ENCODE results near the gene PCDHGA8.
"Not testable (repeated sequence)": the region's sequence is repeated elsewhere in the genome, so short reads cannot be mapped to it uniquely, and the experiment has no call there.

The PCDHGA8 gene

DNA sequence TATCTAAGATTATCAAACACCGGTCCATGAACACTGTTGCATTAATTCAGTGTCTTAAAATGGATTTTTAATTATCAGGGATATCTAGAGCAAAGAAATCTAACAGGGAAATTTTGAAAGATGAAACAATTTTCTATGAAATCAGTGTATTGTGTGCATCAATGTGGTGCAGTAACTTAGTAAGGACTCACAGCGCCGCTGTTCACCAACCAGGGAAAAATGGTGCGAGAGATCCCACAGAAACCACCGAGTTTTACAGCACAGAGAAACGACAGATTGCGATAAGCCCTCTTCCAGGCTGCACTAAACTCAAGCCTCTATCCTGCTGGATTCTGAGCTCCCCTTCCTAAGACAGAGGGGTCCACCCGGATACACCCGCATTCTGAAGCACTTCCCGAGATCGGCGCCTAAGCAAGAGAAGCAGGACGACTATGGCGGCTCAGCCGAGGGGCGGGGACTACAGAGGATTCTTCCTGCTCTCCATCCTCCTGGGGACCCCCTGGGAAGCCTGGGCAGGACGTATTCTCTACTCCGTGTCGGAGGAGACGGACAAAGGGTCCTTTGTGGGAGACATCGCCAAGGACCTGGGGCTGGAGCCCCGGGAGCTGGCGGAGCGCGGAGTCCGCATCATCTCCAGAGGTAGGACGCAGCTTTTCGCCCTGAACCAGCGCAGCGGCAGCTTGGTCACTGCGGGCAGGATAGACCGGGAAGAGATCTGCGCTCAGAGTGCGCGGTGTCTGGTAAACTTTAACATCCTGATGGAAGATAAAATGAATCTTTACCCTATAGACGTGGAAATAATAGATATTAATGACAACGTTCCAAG lies 9.8 kb upstream of the PCDHGA8 start, which contains the start of gene PCDHGA7:
Gene PCDHGA7 (plus strand): TSS at position 274 of the 826 bp plus-strand sequence. CDS start 158 bp downstream, at position 432.
- Histone ChIP-seq H3K36me3 (ENCODE audit: insufficient read depth, low read length) (no peaks in the 10 kb centered on the region), H3K9ac (ENCODE audit: low read depth, low read length) (no peak within 1 kb of the TSS)
- DNase-seq = no peak

DNA sequence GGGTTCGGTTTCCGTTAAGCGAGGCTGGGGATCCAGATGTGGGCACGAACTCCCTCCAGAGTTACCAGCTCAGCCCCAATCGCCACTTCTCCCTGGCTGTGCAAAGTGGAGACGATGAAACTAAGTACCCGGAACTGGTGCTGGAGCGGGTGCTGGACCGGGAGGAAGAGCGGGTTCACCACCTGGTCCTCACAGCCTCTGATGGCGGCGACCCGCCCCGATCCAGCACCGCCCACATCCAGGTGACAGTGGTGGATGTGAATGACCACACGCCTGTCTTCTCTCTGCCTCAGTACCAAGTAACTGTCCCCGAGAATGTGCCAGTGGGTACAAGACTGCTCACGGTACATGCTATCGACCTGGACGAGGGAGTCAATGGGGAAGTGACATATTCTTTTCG lies 9.1 kb upstream of the PCDHGA8 start:
- Histone ChIP-seq H3K36me3 (ENCODE audit: insufficient read depth, low read length) (no peaks in the 10 kb centered on the region), H2AFZ (ENCODE audit: low read depth, low read length) (no peak overlapping the region), H3K9me3 (ENCODE audit: insufficient read depth, low read length, severe bottlenecking) (no peaks in the 10 kb centered on the region), H4K20me1 (ENCODE audit: insufficient read depth, low read length) (no peaks in the 10 kb centered on the region), H3K27ac (ENCODE audit: low read length) (no peak overlapping the region), H3K4me1 (ENCODE audit: insufficient read depth, low read length) (no peaks in the 10 kb centered on the region), H3K4me3 (ENCODE audit: low read depth in 1 of 2, low read length in 2 of 2) (no peak overlapping the region), H3K79me2 (ENCODE audit: insufficient read depth, low read length) (no peaks in the 10 kb centered on the region), H3K4me2 (ENCODE audit: insufficient read depth, low read length) (no peak overlapping the region), H3K9ac (ENCODE audit: low read depth, low read length) (no peak overlapping the region), H3K27me3 (ENCODE audit: insufficient read depth, low read length, poor library complexity) (no peaks in the 10 kb centered on the region)
- DNase-seq (no peak), ATAC-seq (ENCODE audit: insufficient read depth, low read depth) (no peak)
- TF ChIP-seq, protein P1, sequence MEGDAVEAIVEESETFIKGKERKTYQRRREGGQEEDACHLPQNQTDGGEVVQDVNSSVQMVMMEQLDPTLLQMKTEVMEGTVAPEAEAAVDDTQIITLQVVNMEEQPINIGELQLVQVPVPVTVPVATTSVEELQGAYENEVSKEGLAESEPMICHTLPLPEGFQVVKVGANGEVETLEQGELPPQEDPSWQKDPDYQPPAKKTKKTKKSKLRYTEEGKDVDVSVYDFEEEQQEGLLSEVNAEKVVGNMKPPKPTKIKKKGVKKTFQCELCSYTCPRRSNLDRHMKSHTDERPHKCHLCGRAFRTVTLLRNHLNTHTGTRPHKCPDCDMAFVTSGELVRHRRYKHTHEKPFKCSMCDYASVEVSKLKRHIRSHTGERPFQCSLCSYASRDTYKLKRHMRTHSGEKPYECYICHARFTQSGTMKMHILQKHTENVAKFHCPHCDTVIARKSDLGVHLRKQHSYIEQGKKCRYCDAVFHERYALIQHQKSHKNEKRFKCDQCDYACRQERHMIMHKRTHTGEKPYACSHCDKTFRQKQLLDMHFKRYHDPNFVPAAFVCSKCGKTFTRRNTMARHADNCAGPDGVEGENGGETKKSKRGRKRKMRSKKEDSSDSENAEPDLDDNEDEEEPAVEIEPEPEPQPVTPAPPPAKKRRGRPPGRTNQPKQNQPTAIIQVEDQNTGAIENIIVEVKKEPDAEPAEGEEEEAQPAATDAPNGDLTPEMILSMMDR (IDR thresholded peaks at IDR 0.05; ENCODE audit: borderline replicate concordance, extremely low read depth, low read length, poor library complexity, severe bottlenecking) = no peak
- no peak for TF ChIP-seq EZH2 (IDR thresholded peaks at IDR 0.05; ENCODE audit: borderline replicate concordance, low read depth, low read length, severe bottlenecking)

More for the DNA sequence above, 9.8 kb upstream of the PCDHGA8 start, which contains the start of gene PCDHGA7:
- H3K4me3 ChIP-seq (ENCODE audit: low read depth in 1 of 2, low read length in 2 of 2) = no peak within 1 kb of the TSS
- H4K20me1 ChIP-seq (ENCODE audit: insufficient read depth, low read length) = no peaks in the 10 kb centered on the region
- H3K9me3 ChIP-seq (ENCODE audit: insufficient read depth, low read length, severe bottlenecking) = no peaks in the 10 kb centered on the region
- no peaks in the 10 kb centered on the region for H3K79me2 ChIP-seq (ENCODE audit: insufficient read depth, low read length)
- H3K4me2 ChIP-seq (ENCODE audit: insufficient read depth, low read length) = no peak within 1 kb of the TSS
- H3K27me3 ChIP-seq (ENCODE audit: insufficient read depth, low read length, poor library complexity) = no peaks in the 10 kb centered on the region
- H2AFZ ChIP-seq (ENCODE audit: low read depth, low read length) = no peak within 1 kb of the TSS
- no peaks in the 10 kb centered on the region for H3K4me1 ChIP-seq (ENCODE audit: insufficient read depth, low read length)
- TF ChIP-seq, protein P1 (IDR thresholded peaks at IDR 0.05; ENCODE audit: borderline replicate concordance, extremely low read depth, low read length, poor library complexity, severe bottlenecking) = no peak
- no peak for TF ChIP-seq EZH2 (IDR thresholded peaks at IDR 0.05; ENCODE audit: borderline replicate concordance, low read depth, low read length, severe bottlenecking)
- no peak within 1 kb of the TSS for H3K27ac ChIP-seq (ENCODE audit: low read length)
- no peak for ATAC-seq (ENCODE audit: insufficient read depth, low read depth)

- Histone ChIP-seq H3K4me1 (ENCODE audit: insufficient read depth, low read length) (no peaks in the 10 kb centered on the region), H3K4me2 (ENCODE audit: insufficient read depth, low read length) (no peak overlapping the region), H3K79me2 (ENCODE audit: insufficient read depth, low read length) (no peaks in the 10 kb centered on the region), H2AFZ (ENCODE audit: low read depth, low read length) (no peak overlapping the region), H3K36me3 (ENCODE audit: insufficient read depth, low read length) (no peaks in the 10 kb centered on the region), H3K27ac (ENCODE audit: low read length) (no peak overlapping the region), H4K20me1 (ENCODE audit: insufficient read depth, low read length) (no peaks in the 10 kb centered on the region), H3K27me3 (ENCODE audit: insufficient read depth, low read length, poor library complexity) (no peaks in the 10 kb centered on the region), H3K4me3 (ENCODE audit: low read depth in 1 of 2, low read length in 2 of 2) (no peak overlapping the region), H3K9ac (ENCODE audit: low read depth, low read length) (no peak overlapping the region), H3K9me3 (ENCODE audit: insufficient read depth, low read length, severe bottlenecking) (no peaks in the 10 kb centered on the region)
- no peak for TF ChIP-seq EZH2 (IDR thresholded peaks at IDR 0.05; ENCODE audit: borderline replicate concordance, low read depth, low read length, severe bottlenecking)
- TF ChIP-seq, protein P1 (IDR thresholded peaks at IDR 0.05; ENCODE audit: borderline replicate concordance, extremely low read depth, low read length, poor library complexity, severe bottlenecking) = no peak
- DNase-seq = no peak
- ATAC-seq (ENCODE audit: insufficient read depth, low read depth) = no peak
Observed at GRCh38 chr5:141384471-141385267, 7.8 kb upstream of the PCDHGA8 start.

DNA sequence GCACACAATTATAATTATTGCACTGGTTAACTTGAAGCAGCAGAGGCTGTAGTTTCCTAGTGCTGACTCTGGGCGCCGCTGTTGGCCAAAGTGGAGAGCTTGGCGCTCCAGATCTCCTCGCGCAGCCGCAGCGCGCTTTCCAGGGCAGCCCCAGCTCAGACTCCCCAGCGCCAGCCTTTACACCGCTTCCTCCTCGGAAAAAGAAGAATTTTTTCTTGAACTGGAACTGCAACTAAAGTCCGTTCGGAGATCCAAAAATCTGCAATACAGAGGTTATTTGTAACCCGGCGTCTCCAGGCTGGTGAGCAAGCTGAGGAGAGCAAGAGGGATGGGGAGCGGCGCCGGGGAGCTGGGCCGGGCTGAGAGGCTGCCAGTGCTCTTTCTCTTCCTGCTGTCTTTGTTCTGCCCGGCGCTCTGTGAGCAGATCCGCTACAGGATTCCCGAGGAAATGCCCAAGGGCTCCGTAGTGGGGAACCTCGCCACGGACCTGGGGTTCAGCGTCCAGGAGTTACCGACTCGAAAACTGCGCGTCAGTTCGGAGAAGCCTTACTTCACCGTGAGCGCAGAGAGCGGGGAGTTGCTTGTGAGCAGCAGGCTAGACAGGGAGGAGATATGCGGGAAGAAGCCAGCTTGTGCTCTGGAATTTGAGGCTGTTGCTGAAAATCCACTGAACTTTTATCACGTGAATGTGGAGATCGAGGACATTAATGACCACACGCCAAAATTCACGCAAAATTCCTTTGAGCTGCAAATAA lies 4.7 kb upstream of the PCDHGA8 start, which contains the start of gene PCDHGB4:
Gene PCDHGB4 (plus strand): TSS at position 142 of the 755 bp plus-strand sequence. CDS start 187 bp downstream, at position 329.
- not testable (repeated sequence) for H3K79me2 ChIP-seq (ENCODE audit: insufficient read depth, low read length); H3K27me3 ChIP-seq (ENCODE audit: insufficient read depth, low read length, poor library complexity); H3K9me3 ChIP-seq (ENCODE audit: insufficient read depth, low read length, severe bottlenecking); H3K36me3 ChIP-seq (ENCODE audit: insufficient read depth, low read length); H3K4me3 ChIP-seq (ENCODE audit: low read depth in 1 of 2, low read length in 2 of 2); H2AFZ ChIP-seq (ENCODE audit: low read depth, low read length); H3K9ac ChIP-seq (ENCODE audit: low read depth, low read length); H4K20me1 ChIP-seq (ENCODE audit: insufficient read depth, low read length); H3K4me2 ChIP-seq (ENCODE audit: insufficient read depth, low read length); H3K4me1 ChIP-seq (ENCODE audit: insufficient read depth, low read length); H3K27ac ChIP-seq (ENCODE audit: low read length); ATAC-seq (ENCODE audit: insufficient read depth, low read depth); DNase-seq

Measured in DND-41 (cell line).